HG02885 (cell line): ENCODE data around the gene FAM221B.

ENCODE experiments used
- ATAC-seq: cut with Tn5 transposase; IDR thresholded peaks from one replicate; pipeline ENCODE4 v1.9.1; 2021; ENCODE audit warnings: mild to moderate bottlenecking; ENCODE audit not compliant: unreplicated experiment, poor library complexity

FAM221B gene, protein sequence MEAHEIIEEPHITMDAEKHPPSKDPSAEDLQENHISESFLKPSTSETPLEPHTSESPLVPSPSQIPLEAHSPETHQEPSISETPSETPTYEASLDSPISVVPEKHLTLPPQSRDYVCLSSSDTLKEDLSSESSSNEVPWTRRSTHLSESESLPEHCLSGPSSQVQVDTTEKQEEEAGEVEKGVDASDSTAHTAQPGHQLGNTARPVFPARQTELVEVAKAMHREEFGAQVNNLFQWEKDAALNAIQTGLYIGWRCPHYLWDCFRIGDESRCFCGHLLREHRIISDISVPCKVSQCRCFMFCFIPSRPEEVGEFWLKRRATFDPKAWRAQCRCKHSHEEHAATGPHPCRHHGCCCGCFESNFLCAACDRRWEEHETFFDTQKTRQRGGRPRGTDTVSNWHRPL

DNA sequence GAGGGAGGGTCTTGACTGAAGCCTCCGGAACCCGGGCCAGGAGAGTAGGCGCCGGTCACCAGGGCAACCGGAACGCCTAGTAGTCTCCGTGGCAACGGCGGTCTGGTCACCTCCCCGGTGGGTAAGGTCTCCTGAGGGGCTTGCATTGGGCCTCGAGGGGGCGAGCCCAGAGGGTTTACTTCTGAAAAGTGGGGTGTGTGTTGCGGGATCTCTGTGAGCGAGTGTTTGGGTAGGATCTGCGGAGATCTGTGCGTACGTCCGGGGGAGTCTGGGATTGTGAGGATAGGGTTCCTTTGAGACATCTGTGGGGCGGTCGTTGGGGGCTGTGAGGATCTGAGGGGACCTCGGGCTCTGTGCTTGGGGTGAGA is at the start of gene FAM221B:
TSS of gene FAM221B (minus strand) at position 17 of the 368 bp plus-strand sequence. CDS start 2,571 bp downstream, outside the sequence.
- ATAC-seq = no peak

DNA sequence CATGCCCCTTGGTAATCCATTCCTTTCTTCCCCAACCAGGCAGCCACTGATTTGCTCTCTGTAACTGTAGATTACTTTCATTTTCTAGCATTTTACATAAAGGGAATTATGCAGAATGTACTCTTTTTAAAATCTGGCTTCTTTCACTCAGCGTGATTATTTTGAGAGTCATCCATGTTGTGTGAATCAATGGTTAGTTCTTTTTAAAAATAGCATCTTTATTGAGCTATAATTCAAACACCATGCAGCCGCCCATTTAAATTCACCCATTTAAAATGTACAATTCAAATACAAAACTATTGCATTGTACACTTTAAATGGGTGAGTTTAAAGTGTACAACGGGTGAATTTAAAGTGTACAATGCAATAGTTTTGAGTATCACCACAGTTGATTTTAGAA is 44.0 kb upstream of the FAM221B start:
- no peak for ATAC-seq

DNA sequence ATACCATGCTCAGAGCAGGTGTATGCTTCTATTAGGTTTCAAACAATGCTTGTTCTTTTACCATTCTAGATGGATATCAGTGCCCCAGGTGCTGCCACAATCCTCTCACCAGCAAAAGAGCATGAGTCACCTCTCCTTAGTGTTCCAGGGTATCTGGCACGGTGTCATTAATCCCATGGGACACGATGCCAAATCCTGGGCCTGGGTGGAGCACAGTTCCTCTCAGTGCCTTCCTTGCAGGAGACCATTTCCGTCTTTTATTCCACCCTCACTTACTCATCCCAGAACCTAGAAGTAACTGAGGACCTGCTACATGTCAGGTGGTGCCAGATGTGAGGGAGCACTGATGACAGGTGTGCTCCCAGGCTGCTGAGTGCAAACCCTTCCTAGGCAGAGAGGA is 43.0 kb upstream of the FAM221B start:
- ATAC-seq = no peak

DNA sequence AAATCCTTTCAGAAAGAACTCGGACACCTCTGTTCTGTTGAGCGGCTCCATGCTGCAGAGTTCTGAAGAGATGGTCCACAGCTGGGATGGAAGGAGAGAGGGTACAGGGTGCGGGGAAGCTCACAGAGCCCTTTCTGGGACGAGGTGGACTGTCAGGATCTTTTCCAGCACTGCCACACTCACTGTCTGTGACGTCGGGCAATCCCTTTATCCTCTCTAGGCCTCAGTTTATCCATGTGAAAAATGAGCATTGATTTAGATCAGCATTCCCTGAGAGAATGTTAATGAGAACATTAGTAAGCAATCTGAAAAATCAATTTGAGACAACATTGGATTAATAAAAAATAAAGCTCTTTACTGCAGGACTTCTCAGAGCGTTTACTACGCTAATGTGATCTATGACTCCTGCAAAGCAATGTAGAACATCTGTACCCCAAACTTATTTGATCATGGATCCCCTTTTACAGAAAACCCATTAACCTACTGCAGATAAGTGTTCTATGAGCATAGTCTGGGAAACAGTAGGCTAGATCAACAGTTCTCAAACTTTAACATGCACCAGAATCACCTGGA is 41.9 kb upstream of the FAM221B start, which contains the start of gene OR13J1:
TSS of gene OR13J1 (minus strand) at position 51 of the 573 bp plus-strand sequence. CDS start at position 51, 0 bp downstream.
- no peak for ATAC-seq

DNA sequence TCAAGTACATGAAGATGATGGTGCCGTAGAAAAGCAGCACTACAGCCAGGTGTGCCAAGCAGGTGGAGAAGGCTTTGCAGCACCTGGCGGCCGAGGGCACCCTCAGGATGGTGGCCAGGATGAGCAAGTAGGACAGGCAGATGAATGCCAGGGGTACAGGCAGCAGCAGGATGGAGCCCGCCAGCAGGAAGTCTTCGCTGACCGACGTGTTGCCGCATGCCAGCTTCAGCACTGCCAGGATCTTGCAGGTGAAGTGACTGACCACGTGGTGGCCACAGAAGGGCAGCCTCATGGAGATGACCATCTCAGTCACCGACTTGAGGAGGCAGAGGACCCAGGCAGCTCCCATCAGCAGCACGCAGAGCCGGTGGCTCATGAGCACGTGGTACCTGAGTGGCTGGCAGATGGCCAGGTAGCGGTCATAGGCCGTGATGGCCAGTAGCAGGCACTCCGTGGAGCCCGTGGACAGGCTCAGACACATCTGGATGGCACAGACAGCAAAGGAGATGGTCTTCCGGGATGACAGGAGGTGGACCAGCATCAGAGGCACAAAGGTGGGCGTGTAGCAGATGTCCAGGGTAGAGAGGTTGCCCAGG is 41.2 kb upstream of the FAM221B start:
- no peak for ATAC-seq

DNA sequence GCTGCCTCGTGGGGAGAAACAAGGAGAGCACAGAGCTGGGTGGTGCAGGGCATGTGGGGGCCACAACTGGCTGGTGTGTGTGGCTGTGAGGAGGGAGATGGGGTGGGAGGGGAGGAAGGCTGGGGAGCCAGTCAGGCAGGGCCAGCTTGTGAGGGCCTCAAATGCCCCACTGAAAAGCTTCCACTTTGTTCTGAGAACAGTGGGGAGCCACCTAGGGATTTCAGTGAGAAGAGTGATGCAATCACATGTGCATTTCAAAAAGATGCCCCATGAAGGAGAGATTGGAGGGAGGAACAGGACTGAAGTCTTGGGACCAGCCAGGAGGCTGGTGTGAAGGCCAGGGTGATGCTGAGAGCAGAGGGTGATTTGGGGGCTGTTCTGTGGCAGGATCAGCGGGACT is 40.4 kb upstream of the FAM221B start:
- ATAC-seq = no peak

DNA sequence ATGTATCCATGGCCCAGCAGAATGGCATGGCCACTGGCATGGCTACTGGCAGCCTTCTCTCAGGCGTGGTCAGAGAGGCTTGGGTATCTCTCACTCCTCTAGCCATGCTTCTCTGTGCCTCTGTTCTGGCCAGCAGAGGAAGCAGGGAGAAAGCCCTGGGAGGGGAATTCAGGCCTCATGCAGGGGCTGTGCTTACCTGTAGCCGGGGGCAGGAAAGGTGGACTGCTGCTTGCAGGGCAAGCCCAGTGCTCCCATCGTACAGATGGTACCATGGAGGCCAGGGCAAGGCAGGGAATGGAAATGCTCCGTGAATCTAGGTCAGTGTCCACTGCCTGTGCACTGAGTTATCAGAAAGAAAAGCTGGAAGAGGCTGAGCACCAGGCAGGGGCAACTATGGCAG is 39.0 kb upstream of the FAM221B start:
- ATAC-seq = no peak

DNA sequence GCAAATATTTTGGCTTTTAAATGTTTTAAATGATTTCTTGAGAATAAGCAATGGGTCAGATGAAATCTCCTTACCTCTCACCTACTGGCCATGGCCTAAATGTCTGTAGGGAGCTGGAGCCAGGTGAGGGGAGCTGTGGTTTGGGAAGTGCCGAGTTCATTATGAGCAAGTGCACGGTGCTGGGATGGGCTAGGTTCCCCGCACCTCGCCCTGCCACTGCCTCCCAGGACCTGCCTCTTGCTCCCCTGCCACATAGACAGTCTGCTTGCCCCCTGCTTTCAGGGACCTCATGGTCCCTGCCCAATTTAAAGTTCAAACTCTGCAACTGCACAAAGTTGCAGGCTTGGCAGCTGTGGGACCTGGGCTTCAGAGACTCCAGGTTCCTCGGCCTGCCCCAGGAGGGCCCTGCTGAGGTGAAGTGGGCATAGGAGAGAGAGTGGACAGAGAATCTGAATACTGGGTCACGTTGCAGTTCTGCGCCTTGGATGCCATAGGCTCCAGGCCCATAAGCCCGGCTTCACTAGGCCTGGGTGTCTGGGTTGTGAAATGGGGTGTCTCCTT is 36.2 kb upstream of the FAM221B start:
- ATAC-seq = no peak

DNA sequence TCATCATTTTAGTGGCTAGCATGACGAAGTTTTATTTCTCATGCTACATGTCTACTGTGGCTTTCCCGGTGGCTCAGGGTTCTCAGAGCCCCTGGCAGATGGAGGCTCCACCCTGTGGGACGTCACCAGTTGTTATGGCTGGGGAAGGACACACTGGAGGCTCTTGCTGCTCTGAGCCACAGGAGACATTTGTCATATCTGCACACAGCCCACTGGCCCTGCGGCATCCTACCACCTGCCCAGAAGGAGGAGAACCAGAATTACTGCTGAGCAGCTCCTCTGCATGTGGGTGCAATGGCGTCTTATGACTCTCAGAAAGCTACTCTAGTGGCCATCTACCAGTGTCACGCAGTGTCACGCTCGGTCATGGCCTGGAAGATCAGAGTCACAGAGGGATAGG is 35.1 kb upstream of the FAM221B start:
- no peak for ATAC-seq

DNA sequence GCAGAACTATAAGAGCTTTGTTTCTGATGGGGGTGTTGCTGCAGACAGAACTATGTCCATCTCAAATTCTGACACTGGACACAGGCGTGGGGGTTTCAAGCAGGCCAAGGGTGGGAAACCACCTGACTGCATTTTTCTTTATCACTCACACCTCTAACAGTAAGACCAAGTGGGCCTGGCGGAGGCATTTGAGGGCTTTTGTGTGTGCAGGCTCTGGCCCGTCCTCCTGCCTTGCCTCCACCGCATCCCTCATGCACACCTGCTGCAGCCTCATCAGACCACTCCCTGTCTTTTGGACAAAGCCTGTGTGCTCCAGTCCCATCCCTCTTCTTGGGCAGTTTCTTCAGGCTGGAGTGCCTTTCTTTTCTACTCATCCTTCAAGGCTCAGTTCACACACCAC is 33.8 kb upstream of the FAM221B start:
- no peak for ATAC-seq

DNA sequence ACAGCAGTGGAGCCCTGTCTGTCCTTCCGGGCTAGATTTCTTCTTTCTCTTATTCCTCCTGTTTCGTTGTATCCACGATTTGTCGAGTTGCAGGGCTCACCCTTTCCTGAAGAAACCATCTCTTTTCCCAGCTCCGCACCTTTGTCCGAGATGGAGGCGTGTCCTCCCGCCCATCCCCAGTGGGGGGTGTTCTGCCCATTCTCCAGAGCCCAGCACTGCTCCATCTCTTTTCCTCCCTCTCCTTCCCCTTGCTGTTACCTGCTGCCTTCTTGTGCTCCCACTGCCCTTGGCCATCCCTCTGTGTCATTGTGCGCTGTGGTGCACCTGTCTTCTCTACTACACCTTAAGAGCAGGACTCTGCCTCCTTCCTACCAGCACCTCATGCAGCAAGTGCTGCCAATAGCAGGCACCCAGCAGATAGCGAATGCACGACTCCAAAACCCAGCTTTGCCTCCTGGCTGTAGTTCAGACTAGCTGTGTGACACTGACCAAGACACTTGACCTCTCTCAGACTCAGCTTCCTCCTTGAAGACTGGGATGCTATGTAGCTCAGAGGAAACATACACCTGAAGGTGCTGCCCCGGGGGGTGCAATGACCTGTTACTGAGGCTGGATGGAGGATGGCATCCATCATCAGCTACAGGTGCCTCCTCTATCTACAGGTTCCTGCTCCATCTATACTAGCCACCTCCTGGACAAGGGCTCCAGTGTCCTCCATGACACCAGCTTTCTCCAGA is 32.8 kb upstream of the FAM221B start:
- ATAC-seq = no peak

DNA sequence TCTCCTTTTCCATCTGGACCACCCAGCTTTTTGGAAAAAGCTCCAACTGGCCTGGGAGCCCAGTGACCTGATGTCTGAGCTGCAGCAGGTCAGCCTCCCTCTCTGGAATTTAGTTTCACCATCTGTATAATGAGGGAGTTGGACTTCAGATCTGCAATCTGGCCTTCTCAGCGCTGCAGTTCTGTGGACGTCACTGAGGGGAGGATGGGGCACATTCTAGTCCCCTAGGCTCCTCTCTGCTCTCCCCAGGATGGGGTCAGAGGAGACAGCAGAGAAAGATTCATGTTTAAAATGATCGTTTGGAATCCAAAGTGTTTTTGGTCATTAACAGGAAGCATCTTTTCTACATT is 31.4 kb upstream of the FAM221B start:
- ATAC-seq = no peak

DNA sequence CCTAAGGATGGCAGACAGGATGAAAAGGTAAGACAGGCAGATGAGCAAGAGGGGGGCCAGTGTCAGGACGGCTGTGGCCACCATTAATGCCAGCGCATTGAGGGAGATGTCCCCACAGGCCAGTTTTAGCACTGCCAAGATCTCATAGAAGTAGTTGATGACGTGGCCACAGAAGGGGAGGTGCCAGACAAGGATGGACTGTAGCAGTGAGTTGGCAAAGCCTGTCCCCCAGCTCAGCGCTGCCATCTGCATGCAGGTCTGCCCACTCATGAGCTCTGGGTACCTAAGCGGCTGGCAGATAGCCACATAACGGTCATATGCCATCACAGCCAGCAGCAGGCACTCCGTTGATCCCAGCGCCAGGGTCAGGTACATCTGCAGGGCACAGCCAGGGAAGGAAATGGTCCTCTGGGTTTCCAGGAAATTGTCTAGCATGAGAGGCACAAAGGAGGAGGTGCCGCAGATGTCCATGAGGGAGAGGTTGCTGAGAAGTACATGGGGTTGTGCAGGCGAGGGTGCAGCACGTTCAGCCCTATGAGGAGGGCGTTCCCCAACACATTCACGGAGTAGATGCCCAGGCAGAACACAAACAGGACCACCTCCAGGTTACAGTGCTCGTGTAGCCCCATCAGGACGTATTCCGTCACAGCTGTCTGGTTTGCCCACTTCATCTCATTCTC is 30.9 kb upstream of the FAM221B start:
- no peak for ATAC-seq

DNA sequence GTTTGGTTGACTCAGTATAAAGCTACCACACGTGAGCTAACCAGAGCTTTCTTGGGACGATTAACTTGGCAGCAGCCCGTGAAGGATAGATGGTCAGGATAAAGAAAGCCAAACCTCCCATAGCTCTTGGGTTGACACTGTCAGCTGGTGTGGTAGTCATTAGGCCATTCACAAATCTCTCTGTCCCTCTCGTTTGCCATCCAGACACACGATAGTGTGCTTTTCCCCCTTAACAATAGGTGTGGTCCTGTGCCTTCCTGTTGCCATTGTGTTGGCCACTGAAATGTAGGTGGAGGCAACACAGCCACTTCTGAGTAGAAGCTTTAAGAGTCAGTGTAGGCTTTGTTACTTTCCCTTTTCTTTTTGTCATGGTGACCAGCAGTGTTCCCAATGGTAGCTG is 29.9 kb upstream of the FAM221B start:
- ATAC-seq = no peak

DNA sequence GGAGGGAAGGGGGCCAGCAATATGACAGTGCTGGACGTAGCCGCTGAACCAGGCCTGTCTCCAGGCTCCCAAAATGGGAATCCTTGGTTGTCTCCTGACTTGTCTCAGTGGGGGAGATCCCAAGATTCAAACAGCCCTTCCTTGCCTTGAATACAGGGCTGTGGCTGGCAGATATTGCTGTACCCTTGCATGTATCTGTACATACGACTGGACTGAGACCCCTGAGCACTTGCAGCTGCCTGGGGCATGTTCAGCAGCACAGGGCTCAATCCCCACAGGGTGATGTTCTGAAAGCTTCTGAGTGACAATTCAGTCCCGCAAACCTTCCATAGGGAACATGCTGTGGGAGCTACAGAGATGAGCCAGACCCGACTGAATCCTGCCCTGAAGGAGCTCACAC is 28.4 kb upstream of the FAM221B start:
- ATAC-seq = no peak

DNA sequence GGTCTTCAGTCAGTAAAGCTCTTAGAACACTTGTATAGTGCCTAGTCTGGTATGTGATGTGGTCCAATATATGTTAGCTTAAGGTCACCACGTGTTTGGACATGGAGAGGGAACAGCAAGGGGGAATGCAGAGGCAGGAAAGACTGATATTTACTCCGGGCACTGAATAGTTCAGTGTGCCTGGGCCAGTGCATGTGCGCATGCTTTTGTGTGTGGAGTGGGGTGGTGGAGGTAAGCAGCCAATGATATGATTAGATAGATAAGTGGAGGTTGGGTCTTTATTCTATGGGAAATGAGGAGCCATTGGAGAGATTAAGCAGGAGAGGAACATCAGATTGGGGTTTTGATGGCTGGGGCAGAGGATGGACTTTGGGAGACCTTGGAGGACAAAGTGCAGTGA is 27.7 kb upstream of the FAM221B start:
- no peak for ATAC-seq

DNA sequence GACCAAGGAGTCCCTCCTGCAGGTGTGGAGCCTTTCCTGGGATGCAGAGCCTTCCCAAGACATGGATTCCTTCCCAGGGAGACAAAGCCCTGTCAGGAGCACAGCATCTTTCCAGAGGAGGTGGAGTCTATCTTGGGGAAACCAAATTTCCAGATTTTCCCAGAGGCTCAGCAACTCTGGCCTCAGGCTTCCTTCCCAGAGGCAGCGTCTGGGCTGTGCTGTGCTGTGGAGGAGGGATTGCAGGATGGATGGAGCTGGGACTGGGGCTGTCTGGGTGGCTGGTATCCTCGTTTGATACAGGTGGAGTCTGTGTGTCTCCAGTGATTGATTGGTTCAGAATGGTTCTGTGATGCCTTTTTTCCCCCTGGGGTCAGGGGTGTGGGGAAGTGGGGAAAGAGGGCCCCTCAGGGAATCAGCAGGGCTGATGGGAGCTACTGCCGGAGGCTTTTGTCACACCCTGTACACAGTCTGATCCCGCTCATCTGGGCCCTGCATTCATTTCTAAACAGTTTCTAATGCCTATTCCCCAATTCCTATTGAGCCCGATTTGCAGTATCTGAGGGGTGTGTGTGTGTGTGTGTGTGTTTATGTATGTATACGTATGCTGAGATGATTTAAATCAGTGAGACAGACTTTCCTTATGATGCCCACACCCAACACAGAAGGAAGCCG is 25.7 kb upstream of the FAM221B start:
- no peak for ATAC-seq

DNA sequence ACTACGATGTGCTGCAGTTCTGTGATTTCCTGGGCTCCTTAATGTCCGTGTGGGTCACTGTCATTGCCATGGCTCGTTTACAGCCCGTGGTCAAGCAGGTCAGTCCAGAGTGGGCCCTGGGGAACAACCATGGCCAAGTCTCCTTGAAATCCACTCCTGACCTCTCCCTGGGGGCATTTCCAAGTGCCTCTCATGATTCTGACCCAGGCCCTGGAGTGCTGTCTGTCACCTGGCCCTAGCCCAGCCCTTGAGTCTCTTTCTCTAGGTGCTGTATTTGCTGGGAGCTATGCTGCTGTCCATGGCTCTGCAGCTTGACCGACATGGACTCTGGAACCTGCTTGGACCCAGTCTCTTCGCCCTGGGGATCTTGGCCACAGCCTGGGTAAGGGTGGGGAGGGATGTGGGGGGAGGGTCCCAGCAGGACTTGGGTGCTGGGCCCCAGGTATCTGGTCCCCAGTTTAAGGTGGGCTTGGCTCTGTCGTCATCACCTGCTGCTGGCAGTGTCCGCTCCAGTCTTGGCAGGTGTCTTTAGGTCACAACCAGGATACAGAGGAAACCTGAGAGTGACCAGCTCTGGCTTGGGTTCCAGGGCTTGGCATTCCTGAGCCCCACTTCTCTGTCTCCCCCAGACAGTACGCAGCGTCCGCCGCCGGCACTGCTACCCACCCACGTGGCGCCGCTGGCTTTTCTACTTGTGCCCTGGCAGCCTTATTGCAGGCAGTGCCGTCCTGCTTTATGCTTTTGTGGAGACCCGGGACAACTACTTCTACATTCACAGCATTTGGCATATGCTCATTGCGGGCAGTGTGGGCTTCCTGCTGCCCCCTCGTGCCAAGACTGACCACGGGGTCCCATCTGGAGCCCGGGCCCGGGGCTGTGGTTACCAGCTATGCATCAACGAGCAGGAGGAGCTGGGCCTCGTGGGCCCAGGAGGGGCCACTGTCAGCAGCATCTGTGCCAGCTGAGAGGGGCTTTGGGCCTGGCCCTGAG is 24.6 kb upstream of the FAM221B start:
- ATAC-seq = no peak
